PC-3 (cell line): ENCODE results near the gene ALKBH1. TPM values are rescaled to one million over a fixed set of nuclear protein-coding genes. Genes with fewer than 3 reads are reported as not detected.

Experiments used
- ATAC-seq: fragments of 200-7000 bp; cut with Tn5 transposase; 2 replicates; pipeline ENCODE4 v1.9.1; 2020; ENCODE audit warnings: mild to moderate bottlenecking, moderate library complexity
- BruUV-seq: library from RNA; stranded (reverse); fragments of 400-500 nt; replicated peaks from 2 replicates; lab custom pipeline; 2021; lab: Mats Ljungman, UMichigan
- CTCF ChIA-PET: fragments of 300-600 bp; sonication (Branson Sonifier 250); formaldehyde crosslinking; loops from one replicate; lab custom pipeline; 2022; ENCODE audit warnings: antibody characterized with exemption; lab: Charles Lee
- POLR2A ChIA-PET: fragments of 300-600 bp; sonication (Branson Sonifier 250); formaldehyde crosslinking; loops from one replicate; lab custom pipeline; 2022; ENCODE audit warnings: antibody characterized with exemption; ENCODE audit not compliant: unreplicated experiment; lab: Charles Lee
- DNase-seq: peaks from one replicate; pipeline ENCODE4 v3.0.0-alpha.2; 2015
- H2AFZ ChIP-seq: fragments of 300-600 bp; sonication (generic); 2 replicates; pipeline ENCODE4 v1.6.0; 2016; ENCODE audit warnings: antibody characterized with exemption, low read length
- H3F3A ChIP-seq: fragments of 300-600 bp; sonication (generic); one replicate; pipeline ENCODE4 v1.6.0; 2017; ENCODE audit warnings: antibody characterized with exemption, low read length, control low read depth, mild to moderate bottlenecking; ENCODE audit not compliant: unreplicated experiment
- H3K27ac ChIP-seq: fragments of 300-600 bp; sonication (generic); 2 replicates; pipeline ENCODE4 v1.5.1; 2016; ENCODE audit warnings: mild to moderate bottlenecking, low read length
- H3K27me3 ChIP-seq: fragments of 300-600 bp; sonication (generic); 2 replicates; pipeline ENCODE4 v1.6.1; 2016; ENCODE audit warnings: low read length, mixed read lengths
- H3K36me3 ChIP-seq: fragments of 300-600 bp; sonication (generic); 2 replicates; pipeline ENCODE4 v1.6.1; 2016; ENCODE audit warnings: low read depth, mixed run types, low read length, mixed read lengths
- H3K4me1 ChIP-seq: fragments of 300-600 bp; sonication (generic); 2 replicates; pipeline ENCODE4 v1.5.1; 2016; ENCODE audit warnings: low read length; ENCODE audit not compliant: insufficient read depth
- H3K4me2 ChIP-seq: fragments of 300-600 bp; sonication (generic); 2 replicates; pipeline ENCODE4 v1.6.0; 2016; ENCODE audit warnings: low read length
- H3K4me3 ChIP-seq: fragments of 300-600 bp; sonication (generic); 2 replicates; pipeline ENCODE4 v1.5.1; 2016; ENCODE audit warnings: mild to moderate bottlenecking, low read length, mixed read lengths
- H3K79me2 ChIP-seq: fragments of 300-600 bp; sonication (generic); 2 replicates; pipeline ENCODE4 v1.6.1; 2017; ENCODE audit warnings: low read length, mixed read lengths
- H3K9ac ChIP-seq: fragments of 300-600 bp; sonication (generic); 2 replicates; pipeline ENCODE4 v1.6.0; 2016; ENCODE audit warnings: mild to moderate bottlenecking, low read length
- H3K9me2 ChIP-seq: fragments of 300-600 bp; sonication (generic); replicated peaks from 2 replicates; pipeline ENCODE4 v1.6.1; 2016; ENCODE audit warnings: mixed run types, low read length, mixed read lengths
- H3K9me3 ChIP-seq: fragments of 300-600 bp; sonication (generic); 2 replicates; pipeline ENCODE4 v1.6.1; 2016; ENCODE audit warnings: low read length, mixed read lengths
- H4K20me1 ChIP-seq: fragments of 300-600 bp; sonication (generic); 2 replicates; pipeline ENCODE4 v1.6.1; 2016; ENCODE audit warnings: low read length, mixed read lengths
- EZH2 ChIP-seq: fragments of 300-600 bp; sonication (generic); IDR thresholded peaks from one replicate; pipeline ENCODE4 v1.6.1; 2017; ENCODE audit warnings: antibody characterized with exemption, mild to moderate bottlenecking, low read length; ENCODE audit not compliant: unreplicated experiment
- EZH2phosphoT487 ChIP-seq: fragments of 300-600 bp; sonication (generic); IDR thresholded peaks from 2 replicates; pipeline ENCODE4 v1.6.1; 2018; ENCODE audit warnings: mild to moderate bottlenecking, antibody characterized with exemption, low read length, borderline replicate concordance
- intact Hi-C: fragments of 100-400 bp; cut with micrococcal nuclease; formaldehyde crosslinking; loops from 2 replicates; pipeline ENCODE4 v1.9.0; 2023
- total RNA-seq: library from RNA; depleted of rRNA; stranded (reverse); fragments of >200 nt; gene quantifications from 2 replicates; pipeline ENCODE4 v1.2.3, GENCODE V29; 2014
- TF ChIP-seq, protein P1 (sequence below): fragments of 300-600 bp; sonication (generic); conservative IDR thresholded peaks from 2 replicates; pipeline ENCODE4 v1.5.1; 2017; ENCODE audit warnings: antibody characterized with exemption, low read depth, mild to moderate bottlenecking, low read length

ALKBH1 gene
- total RNA-seq, 1 experiment from 2014 or later = 9.7 TPM

DNA sequence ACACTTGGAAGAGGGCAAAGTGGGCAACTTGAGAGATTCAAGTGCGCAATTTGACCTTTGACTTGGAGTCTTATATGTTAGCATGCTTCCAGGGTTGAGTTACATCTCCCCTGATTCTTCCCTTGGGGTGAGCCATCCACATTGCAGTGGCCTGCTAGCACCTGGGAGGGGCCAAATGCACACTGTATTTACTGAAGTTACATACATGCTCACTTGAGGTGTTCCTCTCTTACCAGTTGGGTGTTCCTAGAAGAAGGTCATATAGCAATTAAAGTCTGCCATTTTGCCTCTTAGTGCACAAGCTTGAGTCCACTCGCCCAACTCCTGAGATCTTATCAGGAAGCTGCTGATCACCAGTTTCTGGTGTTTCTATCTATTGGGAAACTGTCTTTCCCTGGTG, 77.7 kb downstream of the ALKBH1 start:
- intact Hi-C loops = no loop called here
- TF ChIP-seq, protein P1, sequence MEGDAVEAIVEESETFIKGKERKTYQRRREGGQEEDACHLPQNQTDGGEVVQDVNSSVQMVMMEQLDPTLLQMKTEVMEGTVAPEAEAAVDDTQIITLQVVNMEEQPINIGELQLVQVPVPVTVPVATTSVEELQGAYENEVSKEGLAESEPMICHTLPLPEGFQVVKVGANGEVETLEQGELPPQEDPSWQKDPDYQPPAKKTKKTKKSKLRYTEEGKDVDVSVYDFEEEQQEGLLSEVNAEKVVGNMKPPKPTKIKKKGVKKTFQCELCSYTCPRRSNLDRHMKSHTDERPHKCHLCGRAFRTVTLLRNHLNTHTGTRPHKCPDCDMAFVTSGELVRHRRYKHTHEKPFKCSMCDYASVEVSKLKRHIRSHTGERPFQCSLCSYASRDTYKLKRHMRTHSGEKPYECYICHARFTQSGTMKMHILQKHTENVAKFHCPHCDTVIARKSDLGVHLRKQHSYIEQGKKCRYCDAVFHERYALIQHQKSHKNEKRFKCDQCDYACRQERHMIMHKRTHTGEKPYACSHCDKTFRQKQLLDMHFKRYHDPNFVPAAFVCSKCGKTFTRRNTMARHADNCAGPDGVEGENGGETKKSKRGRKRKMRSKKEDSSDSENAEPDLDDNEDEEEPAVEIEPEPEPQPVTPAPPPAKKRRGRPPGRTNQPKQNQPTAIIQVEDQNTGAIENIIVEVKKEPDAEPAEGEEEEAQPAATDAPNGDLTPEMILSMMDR = no peak
- TF ChIP-seq EZH2phosphoT487 (no peak), EZH2 (no peak)
- ChIA-PET POLR2A (no interaction called here), CTCF (no interaction called here)
- 0 out of 2 replicates have a peak, but pooled peaks cover 3% of the 10 kb centered on the region for H3K36me3 ChIP-seq
- peaks cover 23% of the 10 kb centered on the region for H3K9me3 ChIP-seq
- no peak overlapping the region for H3K9ac ChIP-seq
- H3K4me2 ChIP-seq = no peak overlapping the region
- BruUV-seq = no TSS peak
- no peaks in the 10 kb centered on the region for H4K20me1 ChIP-seq
- DNase-seq (no peak), ATAC-seq (no peak)
- H3K27me3 ChIP-seq = no peaks in the 10 kb centered on the region
- H3K9me2 ChIP-seq = no peaks in the 10 kb centered on the region
- no peaks in the 10 kb centered on the region for H3F3A ChIP-seq
- no peak overlapping the region for H3K4me3 ChIP-seq
- H3K4me1 ChIP-seq = no peaks in the 10 kb centered on the region
- H2AFZ ChIP-seq = no peak overlapping the region
- no peaks in the 10 kb centered on the region for H3K79me2 ChIP-seq
- H3K27ac ChIP-seq = no peak overlapping the region

DNA sequence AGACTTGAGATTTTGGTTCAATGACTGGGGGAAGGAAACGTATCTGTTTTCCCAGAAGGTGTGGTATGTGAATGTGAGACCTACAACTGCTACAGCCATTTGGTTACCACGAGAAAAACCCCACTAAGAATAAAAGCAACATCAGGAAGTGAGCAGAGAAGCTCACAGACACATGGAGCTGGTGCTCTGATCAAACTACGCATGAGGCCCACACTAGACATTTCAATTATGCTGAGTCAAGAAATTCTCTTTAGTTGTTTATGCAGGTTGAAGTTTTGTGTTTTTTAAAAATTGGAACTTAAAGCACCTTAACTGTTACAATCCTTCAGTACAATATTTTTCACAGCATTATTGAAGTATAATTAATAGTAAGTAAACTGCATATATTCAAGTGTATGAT, 82.5 kb downstream of the ALKBH1 start:
- no TSS peak for BruUV-seq
- H3K4me1 ChIP-seq = peaks cover 12% of the 10 kb centered on the region
- no peaks in the 10 kb centered on the region for H3K9me3 ChIP-seq
- intact Hi-C loops = no loop called here
- no peaks in the 10 kb centered on the region for H3K27me3 ChIP-seq
- no peaks in the 10 kb centered on the region for H3K9me2 ChIP-seq
- POLR2A ChIA-PET = no interaction called here
- no peaks in the 10 kb centered on the region for H3K79me2 ChIP-seq
- no peak overlapping the region for H3K4me2 ChIP-seq
- H3K27ac ChIP-seq = no peak overlapping the region
- no peak for DNase-seq
- H3F3A ChIP-seq = no peaks in the 10 kb centered on the region
- CTCF ChIA-PET = no interaction called here
- H3K9ac ChIP-seq = no peak overlapping the region
- no peak overlapping the region for H2AFZ ChIP-seq
- H3K4me3 ChIP-seq = no peak overlapping the region
- ATAC-seq = no peak
- TF ChIP-seq, protein P1 = no peak
- TF ChIP-seq EZH2phosphoT487 = no peak
- no peak for TF ChIP-seq EZH2
- no peaks in the 10 kb centered on the region for H4K20me1 ChIP-seq
- H3K36me3 ChIP-seq = no peaks in the 10 kb centered on the region

DNA sequence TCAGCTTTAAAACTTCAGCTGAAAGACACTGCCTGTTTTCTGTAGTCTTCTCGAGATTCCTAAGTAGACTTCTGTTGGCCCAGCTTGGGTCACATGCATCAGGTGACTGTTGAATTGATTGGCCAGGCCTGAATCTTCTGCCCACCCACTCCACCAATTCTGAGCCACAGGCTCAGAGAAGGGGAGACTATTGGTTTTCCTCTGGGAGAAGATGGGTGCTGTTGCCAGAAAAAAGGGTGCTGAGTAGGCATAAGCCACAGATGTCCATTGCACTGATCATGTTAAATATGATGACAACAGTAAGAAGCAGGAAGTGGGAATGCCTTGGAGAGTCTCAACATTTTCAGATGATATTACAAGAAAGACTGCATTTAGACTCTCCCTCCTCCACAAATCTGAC, 84.6 kb downstream of the ALKBH1 start:
- H3K9me3 ChIP-seq = no peaks in the 10 kb centered on the region
- no peaks in the 10 kb centered on the region for H3K27me3 ChIP-seq
- no peaks in the 10 kb centered on the region for H3F3A ChIP-seq
- ATAC-seq (no peak), DNase-seq (no peak)
- no peaks in the 10 kb centered on the region for H3K9me2 ChIP-seq
- intact Hi-C loops = no loop called here
- H3K79me2 ChIP-seq = no peaks in the 10 kb centered on the region
- CTCF ChIA-PET = no interaction called here
- TF ChIP-seq EZH2phosphoT487 (no peak), EZH2 (no peak)
- TF ChIP-seq, protein P1 = no peak
- H3K4me2 ChIP-seq = no peak overlapping the region
- 0 out of 2 replicates have a peak overlapping the region, but pooled peaks have one; percentile 2 for H3K27ac ChIP-seq
- H3K9ac ChIP-seq = no peak overlapping the region
- POLR2A ChIA-PET = no interaction called here
- peaks cover 12% of the 10 kb centered on the region for H3K4me1 ChIP-seq
- no TSS peak for BruUV-seq
- H2AFZ ChIP-seq = no peak overlapping the region
- H3K36me3 ChIP-seq = no peaks in the 10 kb centered on the region
- H3K4me3 ChIP-seq = no peak overlapping the region
- H4K20me1 ChIP-seq = no peaks in the 10 kb centered on the region
